Putamen (tissue), 1 donor: Measurements from ENCODE around the gene MTCL1.

Experiments
- DNase-seq: peaks from one replicate; pipeline ENCODE4 v3.0.0-alpha.2; 2016; ENCODE audit warnings: low spot score

The MTCL1 gene

GRCh38 chr18:8713691-8714090 is 8.3 kb downstream of the MTCL1 start:
- no peak for DNase-seq

DNA sequence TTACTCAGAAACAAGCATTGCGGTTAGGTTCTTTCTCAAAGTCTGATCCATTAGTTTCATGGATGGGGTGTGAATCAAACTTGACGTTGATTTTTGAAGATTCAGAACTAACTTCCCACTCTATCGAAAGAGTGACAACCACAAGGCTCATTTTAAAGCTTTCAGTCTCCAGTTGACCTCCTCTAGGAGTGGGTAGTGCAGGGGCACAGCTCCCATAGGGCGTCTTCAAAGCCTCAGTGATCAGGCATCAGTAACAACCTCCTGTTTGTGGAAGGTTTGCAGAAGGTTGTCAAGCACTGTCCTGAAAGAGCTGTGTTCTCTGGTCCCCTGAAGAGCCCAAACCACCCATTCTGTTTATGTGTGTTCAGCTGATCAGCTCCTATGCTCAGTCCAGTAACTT is 10.2 kb downstream of the MTCL1 start:
- DNase-seq: no peak

GRCh38 chr18:8717011-8717770 is 11.8 kb downstream of the MTCL1 start:
- DNase-seq: no peak

DNA sequence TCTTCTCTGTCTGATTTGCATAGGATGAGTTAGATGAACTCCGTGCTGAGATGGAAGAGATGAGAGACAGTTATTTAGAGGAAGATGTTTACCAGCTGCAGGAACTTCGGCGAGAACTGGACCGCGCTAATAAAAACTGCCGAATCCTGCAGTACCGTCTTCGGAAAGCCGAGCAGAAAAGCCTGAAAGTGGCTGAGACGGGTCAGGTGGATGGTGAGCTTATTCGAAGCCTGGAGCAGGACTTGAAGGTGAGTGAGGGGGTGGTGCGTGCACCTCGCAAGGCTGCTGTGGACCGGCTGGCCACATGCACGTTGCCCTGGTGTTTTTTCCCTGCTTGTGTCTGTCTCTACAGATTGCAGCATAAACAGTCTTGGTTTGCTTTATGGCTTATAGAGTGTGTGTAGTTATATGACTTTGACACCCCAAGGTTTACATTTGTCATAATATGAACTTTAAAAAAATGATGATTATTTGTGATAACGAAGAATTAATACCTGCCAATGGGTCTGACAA is 13.1 kb downstream of the MTCL1 start:
- DNase-seq: no peak

DNA sequence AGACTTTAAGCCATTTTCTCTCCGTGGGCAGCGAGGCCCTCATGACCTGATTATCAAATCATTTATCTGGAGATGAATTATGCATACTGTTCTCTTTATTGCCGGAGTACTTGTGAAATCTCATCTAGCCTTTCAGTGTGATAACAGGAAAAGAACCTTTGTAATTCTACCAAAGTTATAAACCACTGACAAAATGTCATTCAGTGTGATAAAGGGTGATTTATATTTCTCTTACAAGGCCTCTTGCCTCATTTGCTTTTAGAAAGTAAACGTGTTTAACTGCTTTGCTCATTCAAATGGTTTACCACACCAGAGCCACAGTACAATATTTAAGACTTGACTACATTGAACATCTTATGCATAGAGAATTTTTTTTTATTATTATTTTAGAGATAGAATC is 13.8 kb downstream of the MTCL1 start:
- no peak for DNase-seq

DNA sequence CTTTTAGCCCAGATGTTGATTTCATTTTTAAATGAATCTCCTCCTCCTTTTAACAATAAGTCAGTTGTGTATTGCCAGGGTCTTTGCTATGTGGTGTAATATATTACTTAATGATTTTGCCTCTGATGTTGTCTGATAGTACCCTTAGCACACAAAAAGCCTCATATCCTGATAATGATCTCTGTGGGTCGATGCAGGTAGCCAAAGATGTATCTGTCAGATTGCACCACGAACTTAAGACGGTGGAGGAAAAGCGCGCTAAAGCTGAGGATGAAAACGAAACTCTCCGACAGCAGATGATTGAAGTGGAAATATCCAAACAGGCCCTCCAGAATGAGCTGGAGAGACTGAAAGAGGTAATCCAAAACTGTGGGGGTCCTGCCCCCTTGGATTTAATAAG is 14.8 kb downstream of the MTCL1 start:
- no peak for DNase-seq

- no peak for DNase-seq
Measured at GRCh38 chr18:8721094-8721669, 15.8 kb downstream of the MTCL1 start.

GRCh38 chr18:8721716-8722115 is 16.4 kb downstream of the MTCL1 start:
- DNase-seq: no peak

GRCh38 chr18:8722946-8723820 is 17.8 kb downstream of the MTCL1 start:
- no peak for DNase-seq

DNA sequence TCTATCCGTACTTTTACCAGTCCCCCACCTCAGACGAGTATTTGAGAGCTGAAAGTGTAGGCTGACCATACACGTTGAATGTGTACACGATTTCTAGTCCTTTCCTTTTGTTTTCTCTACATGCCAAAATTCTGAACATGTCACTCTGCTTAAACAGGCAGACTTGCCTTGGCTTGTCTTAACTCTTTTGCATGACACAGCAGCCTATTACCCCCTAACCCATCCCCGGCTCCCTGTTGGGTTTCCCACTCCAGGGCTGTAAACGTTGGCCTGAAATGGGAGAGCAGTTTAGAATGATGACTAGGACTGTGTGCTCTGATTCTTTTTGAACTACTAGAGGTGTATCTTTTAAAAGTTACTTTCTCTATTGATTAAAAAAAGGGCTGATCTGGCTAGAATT is 19.1 kb downstream of the MTCL1 start:
- no peak for DNase-seq

DNA sequence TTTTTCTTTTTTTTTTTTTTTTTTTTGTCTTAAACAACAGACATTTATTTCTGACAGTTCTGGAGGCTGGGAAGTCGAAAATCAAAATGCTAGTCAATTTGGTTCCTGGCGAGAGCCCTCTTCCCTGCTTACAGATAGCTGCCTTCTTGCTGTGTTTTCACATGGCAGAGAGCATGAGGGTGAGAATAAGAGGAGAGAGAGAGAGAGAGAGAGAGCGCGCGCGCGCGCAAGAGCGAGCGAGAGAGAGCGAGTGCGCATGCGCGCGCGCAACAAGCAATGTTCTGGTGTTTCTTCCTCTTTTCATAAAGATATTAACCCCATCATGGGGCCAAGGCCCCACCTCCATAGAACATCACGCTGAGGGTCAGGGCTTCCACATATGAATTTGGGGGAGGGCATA is 20.9 kb downstream of the MTCL1 start:
- DNase-seq: no peak

DNA sequence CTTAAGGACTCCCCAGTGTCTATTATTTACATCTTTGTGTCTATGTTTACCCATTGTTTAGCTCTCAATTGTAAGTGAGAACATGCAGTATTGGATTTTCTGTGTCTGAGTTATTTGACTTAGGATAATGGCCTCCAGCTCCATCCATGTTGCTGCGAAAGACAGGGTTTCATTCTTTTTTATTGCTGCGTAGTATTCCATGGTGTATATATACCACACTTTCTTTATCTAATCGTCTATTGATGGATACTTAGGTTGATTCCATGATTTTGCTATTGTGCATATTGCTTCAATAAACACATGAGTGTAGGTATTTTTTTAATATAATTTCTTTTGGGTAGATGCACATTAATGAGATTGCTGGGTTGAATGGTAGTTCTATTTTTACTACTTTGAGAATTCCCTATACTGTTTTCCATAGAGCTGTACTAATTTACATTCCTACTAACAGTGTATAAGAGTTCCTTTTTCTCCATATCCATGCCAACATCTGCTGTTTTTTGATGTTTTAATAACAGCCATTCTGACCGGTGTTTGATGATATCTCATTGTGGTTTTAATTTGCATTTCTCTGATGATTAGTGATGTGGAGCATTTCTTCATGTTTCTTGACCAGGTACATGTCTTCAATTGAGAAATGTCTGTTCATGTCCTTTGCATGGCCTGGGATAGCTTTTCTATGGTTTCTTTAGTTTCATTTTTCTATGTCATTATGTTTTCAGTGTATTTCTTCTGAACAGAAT is 21.8 kb downstream of the MTCL1 start:
- no peak for DNase-seq

- DNase-seq: no peak
Measured at GRCh38 chr18:8730080-8730827, 24.9 kb downstream of the MTCL1 start.

GRCh38 chr18:8732442-8733360 is 27.3 kb downstream of the MTCL1 start:
- DNase-seq: no peak

DNA sequence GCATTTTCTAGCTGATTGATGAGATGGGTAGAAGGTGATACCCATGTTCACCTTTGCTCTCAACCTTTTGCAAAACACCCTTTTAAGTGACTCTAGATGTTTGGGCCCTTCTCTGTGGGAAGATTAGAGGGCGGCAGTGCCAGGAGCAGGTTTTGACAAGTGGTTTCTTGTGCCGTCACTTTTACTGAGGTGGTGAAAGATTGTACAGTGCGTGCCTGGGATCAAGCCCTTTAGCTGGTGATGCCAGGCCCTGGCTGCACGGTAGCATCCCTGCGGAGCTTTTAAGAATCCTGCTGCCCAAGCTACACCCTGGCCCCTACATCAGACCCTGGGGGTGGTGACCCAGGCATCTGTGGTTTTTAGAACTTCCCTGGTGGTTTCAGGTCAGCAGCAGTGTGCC is 29.1 kb downstream of the MTCL1 start:
- no peak for DNase-seq

DNA sequence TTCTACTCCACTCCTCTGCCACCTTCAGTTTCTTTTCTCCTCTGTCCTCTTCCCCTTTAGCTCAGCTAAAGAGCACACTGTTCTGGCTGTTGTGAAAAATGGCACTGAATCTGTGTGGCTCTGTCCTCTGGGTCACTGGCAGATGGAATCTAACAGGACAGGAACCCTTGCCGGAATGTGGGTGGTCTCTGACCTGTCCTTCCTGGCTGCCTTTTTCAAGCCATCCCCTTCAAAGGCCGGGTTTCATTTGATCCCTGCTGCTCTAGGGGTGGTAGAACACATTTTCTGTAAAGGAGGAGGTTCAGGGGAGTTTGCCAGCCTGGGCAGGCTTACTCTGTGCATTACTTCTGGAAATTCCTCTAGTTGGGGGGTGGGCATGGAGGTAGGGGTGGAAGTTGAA is 29.9 kb downstream of the MTCL1 start:
- no peak for DNase-seq

DNA sequence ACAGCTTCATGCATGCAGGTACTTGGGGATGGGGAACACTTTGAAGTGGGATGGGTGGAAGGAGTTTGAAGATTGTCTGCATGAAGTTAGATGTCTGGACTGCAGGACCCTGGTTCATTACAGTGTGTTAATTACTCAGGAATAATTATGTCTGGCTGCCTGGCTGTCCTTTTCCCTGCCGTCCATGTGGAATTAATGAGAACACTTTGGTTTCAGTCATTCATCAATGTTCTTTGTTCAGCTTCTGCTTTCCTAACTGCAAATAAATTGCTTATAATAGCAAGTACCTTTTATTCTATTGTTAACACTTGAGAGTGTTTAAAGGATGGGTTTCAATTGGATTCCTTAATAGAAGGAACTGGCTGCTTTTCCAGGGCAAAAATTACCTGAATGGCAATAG is 35.8 kb downstream of the MTCL1 start:
- no peak for DNase-seq

- no peak for DNase-seq
Measured at GRCh38 chr18:8741532-8741931, 36.2 kb downstream of the MTCL1 start.

DNA sequence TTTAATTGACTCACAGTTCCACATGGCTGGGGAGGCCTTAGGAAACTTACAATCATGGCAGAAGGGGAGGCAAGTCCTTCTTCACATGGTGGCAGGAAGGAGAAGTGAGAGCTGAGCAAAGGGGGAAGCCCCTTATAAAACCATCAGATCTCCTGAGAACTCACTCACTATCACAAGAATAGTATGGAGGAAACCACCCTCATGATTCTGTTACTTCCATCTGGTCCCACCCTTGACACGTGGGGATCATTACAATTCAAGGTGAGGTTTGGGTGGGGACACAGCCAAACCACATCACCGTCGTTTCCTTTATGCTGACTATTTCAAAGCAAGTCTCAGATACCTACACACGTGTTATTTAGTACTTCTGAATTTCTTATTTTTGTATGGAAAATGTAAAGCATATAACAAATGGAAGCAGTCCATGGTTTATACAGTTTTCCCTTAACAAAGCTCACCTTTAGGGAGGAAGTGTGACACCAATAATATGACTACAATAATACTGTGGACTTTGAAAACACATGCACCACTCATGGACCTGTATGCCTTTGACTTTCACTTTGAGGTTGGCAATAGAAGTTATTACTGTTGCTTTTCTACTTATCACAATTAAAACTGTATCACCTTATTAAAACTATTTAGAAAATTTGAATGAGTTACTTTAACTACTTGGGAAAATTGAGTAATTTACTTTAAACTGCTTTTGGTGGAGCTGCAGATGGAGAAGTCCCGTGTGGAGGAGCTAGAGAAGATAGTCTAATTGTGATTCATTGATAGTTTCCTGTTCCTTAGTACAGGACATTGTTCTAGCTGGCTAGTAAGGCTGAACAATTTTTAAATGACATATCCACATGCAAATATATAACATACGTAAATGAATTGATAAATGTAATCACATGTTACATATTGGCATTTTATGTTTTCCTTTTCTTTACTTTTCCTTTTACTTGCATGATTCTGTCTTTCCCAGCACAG is 37.3 kb downstream of the MTCL1 start:
- DNase-seq: no peak
